ENCODE data around the gene ECEL1.

ECEL1 gene

GRCh38 chr2:232479341-232480200, 8.1 kb downstream of the ECEL1 start:
- DNase-seq (ENCODE audit: low read depth in 2 of 2), result no peak

GRCh38 chr2:232478571-232479340, 8.9 kb downstream of the ECEL1 start:
- DNase-seq (ENCODE audit: low read depth in 2 of 2), result no peak
- TF ChIP-seq CTCF (IDR thresholded peaks at IDR 0.05; ENCODE audit: low read depth, low read length), result no peak
- no peak overlapping the region for H3K4me3 ChIP-seq (replicated peaks in 1 of 2; ENCODE audit: low read depth in 2 of 2, low read length in 2 of 2)

More at GRCh38 chr2:232479341-232480200, 8.1 kb downstream of the ECEL1 start:
- no peak overlapping the region for H3K4me3 ChIP-seq (replicated peaks in 1 of 2; ENCODE audit: low read depth in 2 of 2, low read length in 2 of 2)
- TF ChIP-seq CTCF (IDR thresholded peaks at IDR 0.05; ENCODE audit: low read depth, low read length), result no peak

- TF ChIP-seq CTCF (IDR thresholded peaks at IDR 0.05; ENCODE audit: low read depth, low read length), result no peak
- no peak overlapping the region for H3K4me3 ChIP-seq (replicated peaks in 1 of 2; ENCODE audit: low read depth in 2 of 2, low read length in 2 of 2)
- no peak for DNase-seq (ENCODE audit: low read depth in 2 of 2)
Measured at GRCh38 chr2:232477751-232478510, 9.7 kb downstream of the ECEL1 start.

- TF ChIP-seq CTCF (IDR thresholded peaks at IDR 0.05; ENCODE audit: low read depth, low read length), result no peak
- no peak for DNase-seq (ENCODE audit: low read depth in 2 of 2)
- H3K4me3 ChIP-seq (replicated peaks in 1 of 2; ENCODE audit: low read depth in 2 of 2, low read length in 2 of 2), result no peak overlapping the region
Measured at GRCh38 chr2:232476791-232477190, 10.8 kb downstream of the ECEL1 start.

- DNase-seq (ENCODE audit: low read depth in 2 of 2), result no peak
- no peak overlapping the region for H3K4me3 ChIP-seq (replicated peaks in 1 of 2; ENCODE audit: low read depth in 2 of 2, low read length in 2 of 2)
- TF ChIP-seq CTCF (IDR thresholded peaks at IDR 0.05; ENCODE audit: low read depth, low read length), result no peak
Measured at GRCh38 chr2:232476045-232476444, 11.6 kb downstream of the ECEL1 start.

GRCh38 chr2:232473467-232473890, 14.2 kb downstream of the ECEL1 start:
- peak in 1 of 2 donors; percentile 40 for DNase-seq (ENCODE audit: low read depth in 2 of 2)
- TF ChIP-seq CTCF (IDR thresholded peaks at IDR 0.05; ENCODE audit: low read depth, low read length), result no peak
- H3K4me3 ChIP-seq (replicated peaks in 1 of 2; ENCODE audit: low read depth in 2 of 2, low read length in 2 of 2), result no peak overlapping the region

Measured in cardiac fibroblast (primary cell).